Skin of body (tissue), 2 donors: Measurements from ENCODE around the gene SULT6B1. TPM values are rescaled to one million over a fixed set of nuclear protein-coding genes. Genes with fewer than 3 reads are reported as not detected.
"Not testable (repeated sequence)": the region's sequence is repeated elsewhere in the genome, so short reads cannot be mapped to it uniquely, and the experiment has no call there.

ENCODE experiments used
- DNase-seq: peaks from one replicate; lab custom pipeline; 2025; lab: John Stamatoyannopoulos, UW
- total RNA-seq: library from RNA; depleted of rRNA; stranded (reverse); fragments of >200 nt; gene quantifications from one replicate; pipeline ENCODE4 v1.2.3, GENCODE V29; 2014

SULT6B1 gene
- total RNA-seq, 1 donor from 2014 or later: not detected

DNA sequence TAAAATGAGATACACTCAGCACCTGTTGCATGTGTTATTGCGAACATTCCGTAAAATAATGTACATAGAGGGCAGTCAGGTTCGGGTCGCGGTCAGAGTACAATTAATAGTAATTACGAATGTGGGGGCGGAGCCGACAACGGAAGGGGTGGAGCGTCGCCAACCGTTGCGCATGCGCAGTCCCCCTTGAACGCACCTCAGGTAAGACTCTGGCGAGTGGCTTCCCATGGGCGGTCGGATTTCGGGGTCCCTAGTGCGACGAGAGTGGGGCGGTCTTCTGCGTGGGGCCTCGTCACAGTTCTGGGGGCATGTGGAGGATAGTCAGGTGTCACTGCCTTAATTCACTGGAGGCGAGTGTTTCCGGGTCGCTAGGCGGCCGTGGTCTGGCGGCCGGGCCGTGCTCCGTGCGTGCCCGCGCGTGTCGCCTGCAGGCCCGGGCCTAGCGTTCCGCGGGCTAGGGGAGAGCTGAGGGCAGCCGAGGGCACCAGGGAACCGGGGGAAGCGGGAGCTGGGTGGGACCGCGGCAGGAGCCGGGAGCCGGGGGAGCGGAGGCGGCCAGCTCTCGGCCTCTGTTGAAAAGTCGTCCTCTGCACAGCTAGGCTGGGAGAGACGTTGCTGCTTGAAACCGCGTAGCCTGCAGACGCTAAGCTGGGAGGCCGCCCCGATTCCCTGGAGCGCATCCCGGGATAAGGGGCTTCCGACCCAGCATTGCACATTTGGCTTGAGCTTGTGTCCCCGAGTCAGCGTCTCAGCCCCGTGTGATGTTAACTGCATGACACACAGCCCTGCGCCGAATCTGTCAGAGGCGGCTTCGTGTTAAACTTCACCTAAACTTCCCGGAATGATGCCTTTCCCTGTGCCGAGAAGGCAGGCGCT, 8.1 kb upstream of the SULT6B1 start, which contains the start of gene CEBPZOS:
Gene CEBPZOS (plus strand): TSS at position 177 of the 876 bp plus-strand sequence. CDS start 3,209 bp downstream, outside the sequence.
- DNase-seq: peak; percentile 67

- DNase-seq: not testable (repeated sequence)
These were observed 7.4 kb upstream of the SULT6B1 start for GRCh38 chr2:37195862-37196319.

- no peak for DNase-seq
These were observed 4.1 kb upstream of the SULT6B1 start for GRCh38 chr2:37192551-37192950.

DNA sequence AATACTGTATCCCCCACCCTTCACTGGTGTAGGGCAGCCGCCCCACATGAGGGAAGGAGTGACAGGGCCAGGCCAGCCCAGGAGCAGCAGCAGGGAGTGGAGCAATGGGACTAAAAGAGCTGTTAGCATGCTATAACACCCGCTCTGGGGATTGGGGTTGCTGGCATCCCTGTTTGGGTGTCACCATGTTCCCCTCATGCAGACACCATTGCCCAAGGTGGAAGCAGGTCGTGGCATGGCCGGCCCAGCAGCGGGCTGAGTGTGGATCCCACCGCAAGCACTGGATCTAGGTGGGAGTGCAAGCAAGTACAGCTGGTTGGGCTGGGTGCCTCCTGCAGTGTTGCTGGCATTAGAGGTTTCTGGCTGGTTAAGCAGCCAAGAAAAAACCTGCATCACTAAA, 3.3 kb upstream of the SULT6B1 start:
- DNase-seq: no peak

DNA sequence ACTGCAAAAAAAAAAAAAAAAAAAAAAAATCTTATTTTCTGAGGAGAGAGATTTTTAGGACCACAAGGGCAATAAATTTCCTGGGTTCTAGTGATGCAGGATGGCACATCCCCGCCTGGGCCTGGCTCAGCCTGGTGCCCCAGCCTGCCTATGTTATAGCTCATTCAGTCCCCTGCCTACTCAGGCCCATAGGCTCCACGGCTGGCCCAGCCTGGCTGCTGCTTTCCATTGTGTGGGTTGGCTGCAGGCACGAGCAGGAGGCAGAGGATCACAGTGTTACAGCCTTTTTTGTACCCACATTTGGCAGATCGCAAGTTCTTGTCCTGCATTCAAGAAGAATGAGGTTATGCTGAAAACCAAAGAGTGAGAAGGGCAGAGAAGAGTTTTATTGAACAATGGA, 2.8 kb upstream of the SULT6B1 start:
- no peak for DNase-seq

- DNase-seq: no peak
These were observed 1.8 kb upstream of the SULT6B1 start for GRCh38 chr2:37190290-37190689.

- no peak for DNase-seq
These were observed 1.1 kb upstream of the SULT6B1 start for GRCh38 chr2:37189452-37190153.

GRCh38 chr2:37181726-37182684, 6.5 kb downstream of the SULT6B1 start:
- no peak for DNase-seq

- no peak for DNase-seq
These were observed 7.8 kb downstream of the SULT6B1 start for GRCh38 chr2:37180640-37181039.

- DNase-seq: no peak
These were observed 8.3 kb downstream of the SULT6B1 start for GRCh38 chr2:37180006-37180639.

DNA sequence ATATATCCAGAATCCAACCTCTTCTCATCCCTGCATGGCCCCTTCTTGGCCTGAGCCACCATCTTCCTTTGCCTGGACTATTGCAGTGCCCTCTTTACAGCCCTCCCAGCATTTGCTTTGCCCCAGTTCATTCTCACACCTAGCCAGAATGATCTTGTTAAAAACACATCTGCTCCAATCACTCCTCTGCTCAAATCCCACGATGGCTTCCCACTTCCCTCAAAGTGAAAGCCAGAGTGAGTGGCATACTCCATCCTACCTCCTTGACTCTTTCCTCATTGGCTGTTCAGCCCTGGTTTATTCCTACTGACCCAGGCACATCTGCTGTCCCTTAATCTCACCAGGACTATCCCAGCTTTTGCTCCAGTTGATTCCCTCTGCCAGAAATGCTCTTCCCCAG, 14.7 kb downstream of the SULT6B1 start:
- no peak for DNase-seq

- DNase-seq: no peak
These were observed 16.9 kb downstream of the SULT6B1 start for GRCh38 chr2:37171624-37171950.

DNA sequence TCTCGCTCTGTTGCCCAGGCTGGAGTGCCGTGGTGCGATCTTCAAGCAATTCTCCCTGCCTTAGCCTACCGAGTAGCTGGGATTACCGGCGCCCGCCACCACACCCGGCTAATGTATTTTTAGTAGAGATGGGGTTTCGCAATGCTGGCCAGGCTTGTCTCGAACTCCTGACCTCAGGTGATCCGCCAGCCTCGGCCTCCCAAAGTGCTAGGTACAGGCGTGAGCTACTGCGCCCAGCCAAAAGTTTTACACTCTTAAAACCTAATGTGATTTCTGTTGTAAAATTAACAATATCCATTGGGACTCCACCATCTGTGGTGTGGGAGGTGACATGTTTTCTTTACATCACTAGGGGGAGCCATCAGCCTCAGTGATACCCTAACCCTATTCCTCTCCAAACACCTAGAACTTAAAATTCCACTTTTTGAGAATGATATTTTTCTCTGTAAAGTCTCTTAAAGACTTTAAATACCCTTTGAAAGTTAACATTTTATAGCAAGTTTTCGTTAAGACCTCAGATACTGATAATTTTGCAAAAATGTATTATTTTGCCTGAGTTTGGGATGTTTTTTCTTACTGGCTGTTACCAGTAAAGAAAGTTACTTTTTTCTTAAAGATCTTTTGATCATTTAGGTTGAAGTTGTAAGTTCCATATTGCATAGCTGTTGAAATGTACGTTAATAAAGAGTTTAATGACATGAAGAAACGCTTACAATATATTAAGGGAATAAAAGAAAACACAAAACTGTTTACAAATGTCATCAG, 20.1 kb downstream of the SULT6B1 start:
- peak; percentile 10 for DNase-seq

DNA sequence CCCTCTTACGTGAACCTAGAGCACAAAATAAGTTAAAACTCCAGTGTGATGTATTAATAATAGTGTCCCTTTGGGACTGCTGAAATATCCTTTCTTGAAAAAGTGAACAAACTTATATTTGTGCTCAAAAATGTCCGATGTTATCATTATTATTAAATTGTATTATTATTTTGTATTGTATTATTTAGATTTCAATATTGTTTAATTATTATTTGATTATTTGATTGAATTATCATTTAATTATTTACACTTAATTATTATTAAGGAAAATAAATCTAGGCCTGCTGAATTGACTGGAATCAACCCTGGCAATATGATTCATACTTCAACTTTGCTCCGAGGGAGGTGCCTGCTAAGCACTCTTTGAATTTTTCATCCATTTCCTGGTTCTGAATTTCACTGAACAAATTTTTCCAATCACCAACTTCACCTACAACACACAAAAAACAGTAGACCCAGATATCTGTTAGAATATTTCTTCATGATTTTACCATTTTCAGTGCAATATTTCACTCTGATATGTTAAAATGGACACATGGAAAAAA, 20.8 kb downstream of the SULT6B1 start:
- DNase-seq: no peak

- no peak for DNase-seq
These were observed 23.7 kb downstream of the SULT6B1 start for GRCh38 chr2:37164757-37165156.

DNA sequence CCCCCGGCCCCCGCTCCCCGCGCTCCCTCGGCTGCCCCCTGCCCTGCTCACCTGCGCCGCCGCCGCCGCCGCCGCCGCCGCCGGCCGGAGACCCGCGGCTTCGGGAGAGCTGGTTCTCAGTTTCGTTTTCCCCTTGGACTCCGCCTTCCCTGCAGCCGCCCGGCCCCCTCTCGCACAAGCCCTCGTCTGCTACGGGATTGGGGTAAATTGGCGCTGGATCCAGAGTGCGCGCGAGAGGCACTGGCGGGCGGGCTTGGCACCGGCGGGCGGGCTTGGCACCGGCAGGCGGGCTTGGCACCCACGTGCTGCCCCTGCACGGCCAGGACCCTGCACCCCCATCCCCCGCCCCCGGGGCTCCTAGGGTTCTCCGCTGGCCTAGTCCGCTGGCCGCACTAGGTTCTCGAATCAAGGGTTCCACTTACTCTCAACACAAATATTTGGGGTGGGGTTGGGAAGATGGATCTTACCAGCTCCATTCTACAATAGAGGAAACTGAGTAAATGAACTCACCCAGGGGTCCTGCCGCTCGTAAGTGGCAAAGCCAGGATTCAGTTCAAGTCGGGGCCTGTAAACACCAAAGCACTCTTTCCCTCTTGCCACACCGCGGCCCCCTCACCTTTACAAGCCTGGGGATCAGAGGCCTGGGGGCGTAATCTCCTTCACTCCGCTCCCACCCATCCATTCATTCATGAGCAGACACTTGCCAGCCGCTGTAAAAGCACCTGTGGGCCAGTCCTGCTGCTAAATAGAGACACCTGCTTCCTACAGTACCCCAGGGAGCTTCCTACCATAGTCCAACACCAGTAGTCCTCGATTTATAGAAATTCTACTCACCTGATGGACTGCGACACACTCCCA, 31.4 kb downstream of the SULT6B1 start, which contains the start of gene EIF2AK2:
Gene EIF2AK2 (minus strand): TSS at position 124 of the 858 bp plus-strand sequence. CDS start 9,174 bp downstream, outside the sequence.
- peak; percentile 65 for DNase-seq

DNA sequence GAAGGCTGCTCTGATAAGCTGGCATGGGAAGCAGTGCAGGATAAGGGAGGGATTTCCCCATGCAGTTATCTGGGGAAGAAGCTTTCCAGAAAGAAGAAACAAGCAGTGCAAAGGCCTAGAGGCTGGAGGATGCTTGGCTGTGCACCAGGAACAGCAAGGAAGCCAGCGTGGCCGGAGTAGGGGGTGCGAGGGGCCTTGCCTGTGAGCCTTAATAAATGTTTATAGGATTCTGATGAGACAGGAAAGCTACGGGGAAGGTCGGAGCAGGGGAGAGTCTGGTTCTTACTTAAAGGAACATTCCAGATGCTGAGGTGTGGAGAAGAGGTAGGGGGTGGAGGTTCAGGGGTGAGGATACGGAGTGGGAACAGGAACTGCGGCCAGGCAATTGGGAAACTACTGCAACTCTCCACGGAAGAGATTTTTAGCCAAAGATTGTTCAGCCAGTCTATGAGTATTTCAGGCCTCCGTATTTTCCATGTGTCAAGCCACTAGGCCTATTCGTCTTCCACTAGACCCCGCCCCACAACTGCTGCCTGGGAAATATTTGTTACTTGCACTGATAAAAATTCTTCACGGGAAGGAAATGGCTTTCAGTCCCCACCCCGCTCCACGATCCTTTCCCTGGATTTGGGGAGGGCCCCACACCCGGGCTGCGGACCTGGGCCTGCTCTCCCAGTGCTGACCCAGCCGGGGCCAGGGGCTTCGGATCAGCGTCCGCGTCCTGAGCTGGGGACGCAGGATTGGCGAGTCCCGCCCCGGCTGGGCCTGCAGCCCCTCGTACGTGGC, 32.2 kb downstream of the SULT6B1 start:
- peak; percentile 76 for DNase-seq

DNA sequence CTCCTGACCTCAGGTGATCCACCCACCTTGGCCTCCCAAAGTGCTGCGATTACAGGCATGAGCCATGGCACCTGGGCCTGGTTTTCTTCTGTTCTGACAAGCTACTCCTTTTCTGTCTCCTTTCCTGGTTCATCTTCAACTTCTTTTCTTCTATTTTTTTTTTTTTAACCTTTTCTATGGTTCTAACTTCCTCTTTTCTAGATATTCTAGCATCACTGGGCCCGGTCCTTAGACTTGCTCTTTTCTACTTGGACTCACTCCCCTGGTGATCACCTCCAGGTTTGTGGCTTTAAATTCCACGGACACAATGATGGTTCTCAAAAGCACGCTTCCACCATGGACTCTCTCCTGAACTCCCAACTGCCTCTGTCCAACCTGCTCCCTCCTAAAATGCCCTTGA, 33.7 kb downstream of the SULT6B1 start:
- DNase-seq: no peak
